ENCODE results near the gene CORO2B. TPM values are rescaled to one million over a fixed set of nuclear protein-coding genes. Genes with fewer than 3 reads are reported as not detected.

Gene CORO2B
- polyA plus RNA-seq, 2 donors, result 0.24 to 0.35 TPM

- WGBS, 2 donors, result 2% methylated on average over 54 of the region's 54 CpGs
- Histone ChIP-seq H3K9me3 (ENCODE audit: control insufficient read depth in 2 of 2, insufficient read depth in 1 of 2, low read depth in 1 of 2, low read length in 1 of 2) (no peaks in the 10 kb centered on the region), H3K4me1 (ENCODE audit: control insufficient read depth in 2 of 2, insufficient read depth in 2 of 2, low read length in 1 of 2) (peaks cover 0 to 5% of the 10 kb centered on the region in 2 donors), H3K36me3 (ENCODE audit: control insufficient read depth in 2 of 2, insufficient read depth in 2 of 2, low read length in 1 of 2) (no peaks in the 10 kb centered on the region), H3K27me3 (ENCODE audit: control insufficient read depth in 1 of 2, insufficient read depth in 2 of 2, low read length in 2 of 2) (peaks cover 0 to 3% of the 10 kb centered on the region in 2 donors), H3K4me3 (ENCODE audit: low read depth in 1 of 2, low read length in 2 of 2) (peak overlapping the region in 1 of 2 donors; percentile 32), H3K27ac (ENCODE audit: low read depth in 2 of 2, low read length in 1 of 2) (no peak overlapping the region)
Observed at GRCh38 chr15:68559345-68560310, 19.2 kb upstream of the CORO2B start.

- Histone ChIP-seq H3K36me3 (ENCODE audit: control insufficient read depth in 2 of 2, insufficient read depth in 2 of 2, low read length in 1 of 2) (no peaks in the 10 kb centered on the region), H3K27me3 (ENCODE audit: control insufficient read depth in 1 of 2, insufficient read depth in 2 of 2, low read length in 2 of 2) (peaks cover 0 to 3% of the 10 kb centered on the region in 2 donors), H3K9me3 (ENCODE audit: control insufficient read depth in 2 of 2, insufficient read depth in 1 of 2, low read depth in 1 of 2, low read length in 1 of 2) (no peaks in the 10 kb centered on the region), H3K4me3 (ENCODE audit: low read depth in 1 of 2, low read length in 2 of 2) (no peak overlapping the region), H3K27ac (ENCODE audit: low read depth in 2 of 2, low read length in 1 of 2) (no peak overlapping the region), H3K4me1 (ENCODE audit: control insufficient read depth in 2 of 2, insufficient read depth in 2 of 2, low read length in 1 of 2) (peaks cover 0 to 5% of the 10 kb centered on the region in 2 donors)
- WGBS, 2 donors, result 81 to 82% methylated on average over 13 of the region's 13 CpGs
Observed at GRCh38 chr15:68560501-68561113, 18.2 kb upstream of the CORO2B start.

- Histone ChIP-seq H3K4me1 (ENCODE audit: control insufficient read depth in 2 of 2, insufficient read depth in 2 of 2, low read length in 1 of 2) (peaks cover 0 to 5% of the 10 kb centered on the region in 2 donors), H3K27me3 (ENCODE audit: control insufficient read depth in 1 of 2, insufficient read depth in 2 of 2, low read length in 2 of 2) (peaks cover 0 to 3% of the 10 kb centered on the region in 2 donors), H3K4me3 (ENCODE audit: low read depth in 1 of 2, low read length in 2 of 2) (no peak overlapping the region), H3K36me3 (ENCODE audit: control insufficient read depth in 2 of 2, insufficient read depth in 2 of 2, low read length in 1 of 2) (no peaks in the 10 kb centered on the region), H3K9me3 (ENCODE audit: control insufficient read depth in 2 of 2, insufficient read depth in 1 of 2, low read depth in 1 of 2, low read length in 1 of 2) (no peaks in the 10 kb centered on the region), H3K27ac (ENCODE audit: low read depth in 2 of 2, low read length in 1 of 2) (no peak overlapping the region)
- WGBS, 2 donors, result 77 to 86% methylated on average over 14 to 15 of the region's 15 CpGs
Observed at GRCh38 chr15:68561171-68561900, 17.5 kb upstream of the CORO2B start.

GRCh38 chr15:68561901-68562300 is 16.9 kb upstream of the CORO2B start:
- Histone ChIP-seq H3K4me3 (ENCODE audit: low read depth in 1 of 2, low read length in 2 of 2) (no peak overlapping the region), H3K9me3 (ENCODE audit: control insufficient read depth in 2 of 2, insufficient read depth in 1 of 2, low read depth in 1 of 2, low read length in 1 of 2) (no peaks in the 10 kb centered on the region), H3K4me1 (ENCODE audit: control insufficient read depth in 2 of 2, insufficient read depth in 2 of 2, low read length in 1 of 2) (peaks cover 0 to 5% of the 10 kb centered on the region in 2 donors), H3K27me3 (ENCODE audit: control insufficient read depth in 1 of 2, insufficient read depth in 2 of 2, low read length in 2 of 2) (peaks cover 0 to under 1% of the 10 kb centered on the region in 2 donors), H3K27ac (ENCODE audit: low read depth in 2 of 2, low read length in 1 of 2) (no peak overlapping the region), H3K36me3 (ENCODE audit: control insufficient read depth in 2 of 2, insufficient read depth in 2 of 2, low read length in 1 of 2) (no peaks in the 10 kb centered on the region)
- WGBS, 2 donors, result 68 to 78% methylated on average over 3 of the region's 3 CpGs

GRCh38 chr15:68564173-68564572 is 14.6 kb upstream of the CORO2B start:
- Histone ChIP-seq H3K27ac (ENCODE audit: low read depth in 2 of 2, low read length in 1 of 2) (no peak overlapping the region), H3K4me3 (ENCODE audit: low read depth in 1 of 2, low read length in 2 of 2) (no peak overlapping the region), H3K36me3 (ENCODE audit: control insufficient read depth in 2 of 2, insufficient read depth in 2 of 2, low read length in 1 of 2) (no peaks in the 10 kb centered on the region), H3K4me1 (ENCODE audit: control insufficient read depth in 2 of 2, insufficient read depth in 2 of 2, low read length in 1 of 2) (peaks cover 0 to 5% of the 10 kb centered on the region in 2 donors), H3K9me3 (ENCODE audit: control insufficient read depth in 2 of 2, insufficient read depth in 1 of 2, low read depth in 1 of 2, low read length in 1 of 2) (no peaks in the 10 kb centered on the region), H3K27me3 (ENCODE audit: control insufficient read depth in 1 of 2, insufficient read depth in 2 of 2, low read length in 2 of 2) (no peaks in the 10 kb centered on the region)
- WGBS, 2 donors, result 96 to 97% methylated on average over 5 of the region's 5 CpGs

GRCh38 chr15:68565234-68565633 is 13.6 kb upstream of the CORO2B start:
- Histone ChIP-seq H3K9me3 (ENCODE audit: control insufficient read depth in 2 of 2, insufficient read depth in 1 of 2, low read depth in 1 of 2, low read length in 1 of 2) (no peaks in the 10 kb centered on the region), H3K27me3 (ENCODE audit: control insufficient read depth in 1 of 2, insufficient read depth in 2 of 2, low read length in 2 of 2) (no peaks in the 10 kb centered on the region), H3K27ac (ENCODE audit: low read depth in 2 of 2, low read length in 1 of 2) (no peak overlapping the region), H3K4me3 (ENCODE audit: low read depth in 1 of 2, low read length in 2 of 2) (no peak overlapping the region), H3K4me1 (ENCODE audit: control insufficient read depth in 2 of 2, insufficient read depth in 2 of 2, low read length in 1 of 2) (no peaks in the 10 kb centered on the region), H3K36me3 (ENCODE audit: control insufficient read depth in 2 of 2, insufficient read depth in 2 of 2, low read length in 1 of 2) (no peaks in the 10 kb centered on the region)

- WGBS, 2 donors, result 82 to 86% methylated on average over 4 of the region's 4 CpGs
- Histone ChIP-seq H3K9me3 (ENCODE audit: control insufficient read depth in 2 of 2, insufficient read depth in 1 of 2, low read depth in 1 of 2, low read length in 1 of 2) (no peaks in the 10 kb centered on the region), H3K4me1 (ENCODE audit: control insufficient read depth in 2 of 2, insufficient read depth in 2 of 2, low read length in 1 of 2) (no peaks in the 10 kb centered on the region), H3K4me3 (ENCODE audit: low read depth in 1 of 2, low read length in 2 of 2) (no peak overlapping the region), H3K27ac (ENCODE audit: low read depth in 2 of 2, low read length in 1 of 2) (no peak overlapping the region), H3K27me3 (ENCODE audit: control insufficient read depth in 1 of 2, insufficient read depth in 2 of 2, low read length in 2 of 2) (no peaks in the 10 kb centered on the region), H3K36me3 (ENCODE audit: control insufficient read depth in 2 of 2, insufficient read depth in 2 of 2, low read length in 1 of 2) (no peaks in the 10 kb centered on the region)
Observed at GRCh38 chr15:68565726-68566125, 13.1 kb upstream of the CORO2B start.

- 58 to 72% methylated on average over 9 of the region's 9 CpGs for WGBS, 2 donors
- Histone ChIP-seq H3K27me3 (ENCODE audit: control insufficient read depth in 1 of 2, insufficient read depth in 2 of 2, low read length in 2 of 2) (no peaks in the 10 kb centered on the region), H3K4me1 (ENCODE audit: control insufficient read depth in 2 of 2, insufficient read depth in 2 of 2, low read length in 1 of 2) (no peaks in the 10 kb centered on the region), H3K9me3 (ENCODE audit: control insufficient read depth in 2 of 2, insufficient read depth in 1 of 2, low read depth in 1 of 2, low read length in 1 of 2) (no peaks in the 10 kb centered on the region), H3K4me3 (ENCODE audit: low read depth in 1 of 2, low read length in 2 of 2) (no peak overlapping the region), H3K36me3 (ENCODE audit: control insufficient read depth in 2 of 2, insufficient read depth in 2 of 2, low read length in 1 of 2) (no peaks in the 10 kb centered on the region), H3K27ac (ENCODE audit: low read depth in 2 of 2, low read length in 1 of 2) (no peak overlapping the region)
Observed at GRCh38 chr15:68566377-68566954, 12.3 kb upstream of the CORO2B start.

- H3K27ac ChIP-seq (ENCODE audit: low read depth in 2 of 2, low read length in 1 of 2), result no peak overlapping the region
- no peaks in the 10 kb centered on the region for H3K36me3 ChIP-seq (ENCODE audit: control insufficient read depth in 2 of 2, insufficient read depth in 2 of 2, low read length in 1 of 2)
- H3K4me3 ChIP-seq (ENCODE audit: low read depth in 1 of 2, low read length in 2 of 2), result no peak overlapping the region
- H3K4me1 ChIP-seq (ENCODE audit: control insufficient read depth in 2 of 2, insufficient read depth in 2 of 2, low read length in 1 of 2), result no peaks in the 10 kb centered on the region
- H3K27me3 ChIP-seq (ENCODE audit: control insufficient read depth in 1 of 2, insufficient read depth in 2 of 2, low read length in 2 of 2), result no peaks in the 10 kb centered on the region
- WGBS, 2 donors, result 90 to 93% methylated on average over 3 of the region's 3 CpGs
- no peaks in the 10 kb centered on the region for H3K9me3 ChIP-seq (ENCODE audit: control insufficient read depth in 2 of 2, insufficient read depth in 1 of 2, low read depth in 1 of 2, low read length in 1 of 2)
Observed at GRCh38 chr15:68567345-68567744, 11.4 kb upstream of the CORO2B start.

Measured in esophagus (tissue), 2 donors.